ENCODE measurements around the gene PDE4B. TPM values are rescaled to one million over a fixed set of nuclear protein-coding genes. Genes with fewer than 3 reads are reported as not detected.
"Not testable (repeated sequence)": the region's sequence is repeated elsewhere in the genome, so short reads cannot be mapped to it uniquely, and the experiment has no call there.

Gene PDE4B
- polyA plus RNA-seq, 1 experiment, result 20.6 TPM

- TF ChIP-seq CTCF (IDR thresholded peaks at IDR 0.05; ENCODE audit: insufficient read depth, low read depth, low read length), result no peak
- Histone ChIP-seq H3K27me3 (ENCODE audit: control insufficient read depth, insufficient read depth, low read length) (no peaks in the 10 kb centered on the region), H3K36me3 (ENCODE audit: control insufficient read depth, insufficient read depth, low read length) (no peaks in the 10 kb centered on the region), H3K4me3 (ENCODE audit: low read depth, low read length) (no peak overlapping the region)
- no peak for DNase-seq (ENCODE audit: low read depth)
- CTCF ChIA-PET, result no interaction called here
- POLR2A ChIA-PET, result no interaction called here
Measured at GRCh38 chr1:66108624-66109023, 315.9 kb downstream of the PDE4B start.

- CTCF ChIA-PET, result no interaction called here
- Histone ChIP-seq H3K36me3 (ENCODE audit: control insufficient read depth, insufficient read depth, low read length) (no peaks in the 10 kb centered on the region), H3K4me3 (ENCODE audit: low read depth, low read length) (no peak overlapping the region), H3K27me3 (ENCODE audit: control insufficient read depth, insufficient read depth, low read length) (no peaks in the 10 kb centered on the region)
- DNase-seq (ENCODE audit: low read depth), result no peak
- no peak for TF ChIP-seq CTCF (IDR thresholded peaks at IDR 0.05; ENCODE audit: insufficient read depth, low read depth, low read length)
- POLR2A ChIA-PET, result no interaction called here
Measured at GRCh38 chr1:66112744-66113400, 320.2 kb downstream of the PDE4B start.

GRCh38 chr1:66119148-66119547 lies 326.5 kb downstream of the PDE4B start:
- no peak for DNase-seq (ENCODE audit: low read depth)
- TF ChIP-seq CTCF (IDR thresholded peaks at IDR 0.05; ENCODE audit: insufficient read depth, low read depth, low read length), result no peak
- ChIA-PET POLR2A (no interaction called here), CTCF (no interaction called here)
- Histone ChIP-seq H3K36me3 (ENCODE audit: control insufficient read depth, insufficient read depth, low read length) (no peaks in the 10 kb centered on the region), H3K4me3 (ENCODE audit: low read depth, low read length) (no peak overlapping the region), H3K27me3 (ENCODE audit: control insufficient read depth, insufficient read depth, low read length) (no peaks in the 10 kb centered on the region)

GRCh38 chr1:66124670-66125069 lies 332.0 kb downstream of the PDE4B start:
- no peak for TF ChIP-seq CTCF (IDR thresholded peaks at IDR 0.05; ENCODE audit: insufficient read depth, low read depth, low read length)
- Histone ChIP-seq H3K36me3 (ENCODE audit: control insufficient read depth, insufficient read depth, low read length) (no peaks in the 10 kb centered on the region), H3K4me3 (ENCODE audit: low read depth, low read length) (no peak overlapping the region), H3K27me3 (ENCODE audit: control insufficient read depth, insufficient read depth, low read length) (no peaks in the 10 kb centered on the region)
- ChIA-PET POLR2A (no interaction called here), CTCF (interaction anchor here (0.7 kb wide), 1 partner anchor 93 kb away, joined by 3 read pairs; no protein-coding TSS in a partner anchor)
- no peak for DNase-seq (ENCODE audit: low read depth)

- H3K4me3 ChIP-seq (ENCODE audit: low read depth, low read length); H3K27me3 ChIP-seq (ENCODE audit: control insufficient read depth, insufficient read depth, low read length); DNase-seq (ENCODE audit: low read depth); H3K36me3 ChIP-seq (ENCODE audit: control insufficient read depth, insufficient read depth, low read length); POLR2A ChIA-PET: not testable (repeated sequence)
- CTCF ChIA-PET, result interaction anchor here (0.7 to 1.7 kb wide), 2 partner anchors 10 to 368 kb away, joined by 3 to 4 read pairs; no protein-coding TSS in a partner anchor
Measured at GRCh38 chr1:66128641-66129040, 335.9 kb downstream of the PDE4B start.

GRCh38 chr1:66132324-66132723 lies 339.6 kb downstream of the PDE4B start:
- Histone ChIP-seq H3K4me3 (ENCODE audit: low read depth, low read length) (no peak overlapping the region), H3K36me3 (ENCODE audit: control insufficient read depth, insufficient read depth, low read length) (no peaks in the 10 kb centered on the region), H3K27me3 (ENCODE audit: control insufficient read depth, insufficient read depth, low read length) (no peaks in the 10 kb centered on the region)
- TF ChIP-seq CTCF (IDR thresholded peaks at IDR 0.05; ENCODE audit: insufficient read depth, low read depth, low read length), result no peak
- ChIA-PET POLR2A (no interaction called here), CTCF (no interaction called here)
- DNase-seq (ENCODE audit: low read depth), result no peak
